Gastroesophageal sphincter (tissue), 3 donors: ENCODE measurements around the gene COA8.

Source experiments
- CTCF ChIP-seq, 4 experiments: fragments of 200-600 bp in 2 of 4; fragments of 450-650 bp in 2 of 4; sonication (generic) in 1 of 4; IDR thresholded peaks; one replicate each; pipeline ENCODE4 v1.5.1; 2017 to 2019; ENCODE audit warnings: antibody characterized with exemption in 4 of 4, mild to moderate bottlenecking in 2 of 4, moderate library complexity in 2 of 4
- POLR2A ChIP-seq, 2 donors: fragments of 450-650 bp; IDR thresholded peaks; one replicate each; pipeline ENCODE4 v1.6.1; 2017; ENCODE audit warnings: antibody characterized with exemption in 2 of 2, mild to moderate bottlenecking in 2 of 2, moderate library complexity in 1 of 2
- POLR2AphosphoS5 ChIP-seq: sonication (generic); formaldehyde crosslinking; IDR thresholded peaks from one replicate; pipeline ENCODE4 v1.6.1; 2017; ENCODE audit warnings: antibody characterized with exemption

- TF ChIP-seq CTCF (IDR thresholded peaks at IDR 0.05), result no peak
- TF ChIP-seq POLR2AphosphoS5, result no peak
- TF ChIP-seq POLR2A (IDR thresholded peaks at IDR 0.05), result no peak
Observed at GRCh38 chr14:103523575-103523954, 39.2 kb upstream of the COA8 start.
